CD4-positive, CD25-positive, alpha-beta regulatory T cell (primary cell): ENCODE results near the gene TMPRSS3. TPM values are rescaled to one million over a fixed set of nuclear protein-coding genes. Genes with fewer than 3 reads are reported as not detected.

Experiments
- ATAC-seq, 2 donors: fragments of 150-1000 bp; cut with Tn5 transposase; one replicate each; pipeline ENCODE4 v1.10.0; 2021; ENCODE audit warnings: low read depth in 2 of 2, moderate number of reproducible peaks in 2 of 2, moderate library complexity in 1 of 2
- DNase-seq, 3 donors: peaks; one replicate each; pipeline versions ENCODE4 v3.0.0 to v3.0.0-alpha.2; 2012 to 2022; ENCODE audit warnings: mixed read lengths in 1 of 3
- H3K27ac ChIP-seq: one replicate; pipeline ENCODE4 v1.7.0; 2013; ENCODE audit warnings: mild to moderate bottlenecking, low read length; ENCODE audit not compliant: insufficient read depth, poor library complexity, severe bottlenecking
- H3K27me3 ChIP-seq: one replicate; pipeline ENCODE4 v1.7.0; 2013; ENCODE audit warnings: low read length; ENCODE audit not compliant: control insufficient read depth, insufficient read depth
- H3K36me3 ChIP-seq: one replicate; pipeline ENCODE4 v1.7.0; 2013; ENCODE audit warnings: mild to moderate bottlenecking, low read length, moderate library complexity; ENCODE audit not compliant: control insufficient read depth, insufficient read depth
- H3K4me1 ChIP-seq: 2 replicates; pipeline ENCODE4 v1.7.0; 2013; ENCODE audit warnings: mild to moderate bottlenecking, low read length; ENCODE audit not compliant: insufficient read depth, control insufficient read depth, poor library complexity, severe bottlenecking
- H3K4me3 ChIP-seq: one replicate; pipeline ENCODE4 v1.7.0; 2013; ENCODE audit warnings: low read depth, mild to moderate bottlenecking, low read length, moderate library complexity
- H3K9me3 ChIP-seq, 2 experiments: 1 replicate in 1 of 2; 2 replicates in 1 of 2; pipeline ENCODE4 v1.7.0; 2013; ENCODE audit warnings: low read length in 2 of 2, mild to moderate bottlenecking in 1 of 2, moderate library complexity in 1 of 2; ENCODE audit not compliant: control insufficient read depth in 2 of 2
- H3K27ac Mint-ChIP-seq, 3 donors: one replicate each; pipeline ENCODE4 v1.8.0; 2020 to 2022; ENCODE audit warnings: mild to moderate bottlenecking in 3 of 3, mixed read lengths in 3 of 3, moderate library complexity in 2 of 3
- H3K27me3 Mint-ChIP-seq: one replicate; pipeline ENCODE4 v1.8.0; 2022; ENCODE audit warnings: mild to moderate bottlenecking, mixed read lengths
- H3K36me3 Mint-ChIP-seq: one replicate; pipeline ENCODE4 v1.8.0; 2020; ENCODE audit warnings: mixed read lengths
- H3K4me1 Mint-ChIP-seq, 4 donors: one replicate each; pipeline ENCODE4 v1.8.0; 2020 to 2022; ENCODE audit warnings: mixed read lengths in 4 of 4, mild to moderate bottlenecking in 1 of 4
- H3K4me3 Mint-ChIP-seq, 4 donors: one replicate each; pipeline ENCODE4 v1.8.0; 2020 to 2022; ENCODE audit warnings: mild to moderate bottlenecking in 4 of 4, mixed read lengths in 4 of 4, moderate library complexity in 3 of 4
- H3K9me3 Mint-ChIP-seq, 7 donors: one replicate each; pipeline ENCODE4 v1.8.0; 2020 to 2022; ENCODE audit warnings: mixed read lengths in 7 of 7, mild to moderate bottlenecking in 3 of 7, moderate library complexity in 2 of 7
- polyA plus RNA-seq, 4 donors: library from polyadenylated mRNA; unstranded; fragments of 300-500 nt; fragmentation: Illumina TruSeq; gene quantifications; one replicate each; pipeline ENCODE4 v1.2.3, GENCODE V29; 2021
- total RNA-seq: library from RNA; stranded (reverse); gene quantifications from one replicate; pipeline ENCODE4 v1.2.3, GENCODE V29; 2022

The TMPRSS3 gene
- total and polyA plus RNA-seq, 5 donors from 2014 or later, result 1.1 to 4.0 (median 2.3) TPM

DNA sequence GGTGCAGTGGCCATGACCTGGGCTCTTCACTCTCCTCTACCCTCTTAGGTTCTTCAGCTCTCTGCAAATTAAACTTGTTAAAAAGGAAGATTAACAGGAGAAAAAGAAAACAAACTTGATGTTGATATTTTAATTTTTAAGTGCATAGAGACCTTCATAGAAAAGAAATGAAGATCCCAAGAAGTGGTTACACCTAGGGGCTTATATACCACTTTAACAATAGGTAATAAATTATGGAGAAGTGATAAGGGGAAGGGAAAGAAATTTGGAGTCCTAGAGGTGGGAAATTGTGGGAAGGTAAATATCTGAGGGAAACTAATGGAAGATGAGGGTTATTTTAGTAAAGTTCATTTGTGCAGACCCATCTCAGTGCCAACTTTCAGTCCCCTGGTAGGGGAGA is 64.2 kb downstream of the TMPRSS3 start:
- Mint-ChIP-seq H3K4me3 (no peak overlapping the region), H3K27ac (no peak overlapping the region), H3K36me3 (peaks cover 4% of the 10 kb centered on the region), H3K27me3 (peaks cover 51% of the 10 kb centered on the region), H3K4me1 (no peaks in the 10 kb centered on the region), H3K9me3 (peaks cover 0 to 23% (median 8%) of the 10 kb centered on the region in 7 donors)
- Histone ChIP-seq H3K4me3 (no peak overlapping the region), H3K36me3 (no peaks in the 10 kb centered on the region), H3K27me3 (peaks cover 11% of the 10 kb centered on the region), H3K9me3 (peaks cover 13 to 20% of the 10 kb centered on the region in 2 experiments), H3K4me1 (no peaks in the 10 kb centered on the region), H3K27ac (no peak overlapping the region)
- no peak for ATAC-seq
- DNase-seq, result no peak

DNA sequence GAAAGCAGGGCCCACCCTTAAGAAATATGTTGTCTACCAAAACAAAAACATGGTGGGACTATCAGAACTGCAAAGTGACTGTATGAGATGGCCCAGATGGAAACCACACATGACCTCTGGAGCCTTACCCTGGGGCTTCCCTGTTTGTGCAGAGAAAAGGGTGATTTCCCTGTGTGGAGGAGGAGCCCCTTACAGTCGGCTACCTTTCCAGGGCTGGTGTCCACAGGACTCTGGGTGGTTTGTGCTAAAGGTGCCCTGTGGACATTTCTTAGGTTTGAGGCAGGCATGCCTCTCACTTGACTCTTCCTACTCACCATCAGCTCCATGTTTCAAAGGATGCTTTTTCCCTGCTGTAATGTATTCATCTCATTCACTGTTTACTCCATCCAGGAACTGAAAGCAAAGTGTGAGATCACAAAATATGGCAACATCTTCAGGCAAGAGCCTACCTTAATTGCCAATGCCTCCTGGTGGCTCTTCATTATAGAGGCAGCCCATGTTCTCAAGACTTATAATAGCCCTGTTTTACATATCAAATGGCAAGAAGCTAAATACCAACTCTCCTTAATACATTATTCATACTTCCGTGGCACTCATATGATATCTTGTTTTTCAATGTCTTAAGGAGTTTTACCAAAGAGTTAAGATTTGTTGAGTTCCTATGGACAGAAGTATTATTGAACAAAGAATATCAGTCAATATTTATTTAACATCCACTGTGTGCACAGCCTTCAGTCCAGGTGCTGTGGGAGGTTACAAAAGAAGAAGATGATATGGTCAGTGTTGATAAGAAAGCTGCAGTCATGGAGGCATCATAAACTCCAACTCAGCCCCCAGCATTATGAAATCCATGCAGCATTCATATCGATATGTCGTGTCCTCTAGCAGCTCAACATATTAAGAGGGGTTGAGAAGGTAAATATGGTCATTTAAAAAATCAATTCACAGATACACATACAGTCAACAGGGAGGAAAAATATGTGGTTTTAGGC is 65.2 kb downstream of the TMPRSS3 start:
- Mint-ChIP-seq H3K9me3 (peaks cover 0 to 23% (median 8%) of the 10 kb centered on the region in 7 donors), H3K4me3 (no peak overlapping the region), H3K27me3 (peaks cover 49% of the 10 kb centered on the region), H3K36me3 (peaks cover 4% of the 10 kb centered on the region), H3K27ac (no peak overlapping the region), H3K4me1 (no peaks in the 10 kb centered on the region)
- peaks cover 11% of the 10 kb centered on the region for H3K27me3 ChIP-seq
- H3K36me3 ChIP-seq, result no peaks in the 10 kb centered on the region
- no peak overlapping the region for H3K27ac ChIP-seq
- H3K4me3 ChIP-seq, result no peak overlapping the region
- H3K4me1 ChIP-seq, result no peaks in the 10 kb centered on the region
- H3K9me3 ChIP-seq, result peaks cover 13 to 20% of the 10 kb centered on the region in 2 experiments
- no peak for ATAC-seq
- no peak for DNase-seq

DNA sequence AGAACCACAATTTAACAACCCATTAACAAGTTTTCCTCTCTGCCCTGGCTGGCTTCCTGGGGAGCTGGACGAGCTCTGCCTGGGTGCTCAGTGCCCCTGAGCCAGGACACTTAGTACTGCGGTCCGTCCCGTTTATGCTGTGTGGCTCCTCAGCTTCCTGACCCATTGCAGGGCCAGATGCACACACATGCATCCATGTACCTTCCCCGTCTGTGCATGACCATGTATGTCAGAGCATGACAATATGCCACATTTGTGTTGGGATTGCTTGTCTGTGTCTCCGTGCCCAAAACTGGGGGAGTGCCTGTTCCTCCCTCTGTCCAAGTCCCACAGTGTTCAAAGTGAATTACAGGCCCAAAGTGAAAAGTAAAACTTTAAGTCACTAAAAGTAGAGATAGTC is 71.0 kb downstream of the TMPRSS3 start:
- H3K9me3 Mint-ChIP-seq, result peaks cover 0 to 2% (median 0%) of the 10 kb centered on the region in 7 donors
- DNase-seq, result no peak
- H3K4me3 Mint-ChIP-seq, result no peak overlapping the region
- no peaks in the 10 kb centered on the region for H3K4me1 ChIP-seq
- no peaks in the 10 kb centered on the region for H3K4me1 Mint-ChIP-seq
- no peaks in the 10 kb centered on the region for H3K9me3 ChIP-seq
- no peaks in the 10 kb centered on the region for H3K27me3 ChIP-seq
- no peak overlapping the region for H3K4me3 ChIP-seq
- ATAC-seq, result no peak
- no peak overlapping the region for H3K27ac Mint-ChIP-seq
- H3K27me3 Mint-ChIP-seq, result peaks cover 38% of the 10 kb centered on the region
- peaks cover 4% of the 10 kb centered on the region for H3K36me3 Mint-ChIP-seq
- H3K36me3 ChIP-seq, result no peaks in the 10 kb centered on the region
- no peak overlapping the region for H3K27ac ChIP-seq

Other genes with a start within 250 kb of the TMPRSS3 start
- gene ABCG1, start 176.9 kb downstream of the TMPRSS3 start, total RNA-seq, result 86.3 TPM
- gene ABCG1, start 176.9 kb downstream of the TMPRSS3 start, polyA plus RNA-seq, result 10 to 100 TPM; 17.0 to 43.1 (median 23.5) TPM
- gene TFF3, start 80.6 kb downstream of the TMPRSS3 start, total RNA-seq, result not detected
- not detected for gene TFF3, start 80.6 kb downstream of the TMPRSS3 start, polyA plus RNA-seq
- not detected for gene TFF2, start 45.1 kb downstream of the TMPRSS3 start, total RNA-seq
- not detected for gene TFF2, start 45.1 kb downstream of the TMPRSS3 start, polyA plus RNA-seq
- not detected for gene TFF1, start 29.5 kb downstream of the TMPRSS3 start, total RNA-seq
- gene TFF1, start 29.5 kb downstream of the TMPRSS3 start, polyA plus RNA-seq, result not detected
- 56.0 TPM for gene UBASH3A, start 7.8 kb upstream of the TMPRSS3 start, total RNA-seq
- 10 to 100 TPM; 36.2 to 52.6 (median 44.4) TPM for gene UBASH3A, start 7.8 kb upstream of the TMPRSS3 start, polyA plus RNA-seq
- 0.25 TPM for gene RSPH1, start 100.2 kb upstream of the TMPRSS3 start, total RNA-seq
- not detected for gene RSPH1, start 100.2 kb upstream of the TMPRSS3 start, polyA plus RNA-seq
- 18.8 TPM for gene SLC37A1, start 117.8 kb upstream of the TMPRSS3 start, total RNA-seq
- 1 to 10 TPM; 2.8 to 3.6 (median 3.4) TPM for gene SLC37A1, start 117.8 kb upstream of the TMPRSS3 start, polyA plus RNA-seq